Measurements from ENCODE around the gene SAMHD1. TPM values are rescaled to one million over a fixed set of nuclear protein-coding genes. Genes with fewer than 3 reads are reported as not detected.

The SAMHD1 gene
- polyA plus RNA-seq, 1 of the 3 experiments (the other 2 are of a cell fraction): 5.9 TPM

DNA sequence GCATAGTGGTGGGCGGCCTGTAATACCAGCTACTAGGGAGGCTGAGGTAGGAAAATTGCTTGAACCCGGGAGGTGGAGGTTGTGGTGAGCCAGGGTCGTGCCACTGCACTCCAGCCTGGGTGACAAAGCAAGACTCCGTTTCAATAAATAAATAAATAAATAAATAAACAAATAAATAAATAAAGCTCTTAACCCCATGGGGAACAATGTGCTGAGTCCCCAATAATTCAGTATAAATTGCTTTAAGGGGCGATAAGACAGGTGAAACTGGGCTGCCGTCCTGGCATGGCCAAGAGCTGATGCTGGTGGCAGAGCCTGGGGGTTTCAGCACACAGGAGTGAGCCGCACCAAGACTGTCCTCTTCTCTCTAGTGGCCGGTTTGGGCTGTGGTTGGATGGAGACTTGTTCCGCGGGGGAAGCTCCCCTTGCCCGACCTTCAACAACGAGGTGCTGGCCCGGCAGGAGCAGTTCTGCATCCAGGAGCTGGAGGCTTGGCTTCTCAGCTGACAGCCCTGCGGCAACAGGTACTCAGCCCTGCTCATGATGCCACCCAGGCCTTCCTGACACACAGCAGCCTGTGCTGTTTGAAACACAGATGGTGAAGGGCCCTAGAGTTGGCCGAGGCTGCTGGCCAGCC lies 62.5 kb downstream of the SAMHD1 start:
- Histone ChIP-seq H3F3A (replicated peaks; ENCODE audit: insufficient read depth) (no peaks in the 10 kb centered on the region), H3K9me2 (no peaks in the 10 kb centered on the region), H3K4me2 (no peak overlapping the region), H3K79me2 (ENCODE audit: insufficient read depth) (no peaks in the 10 kb centered on the region), H3K9me3 (no peaks in the 10 kb centered on the region), H3K27me3 (ENCODE audit: insufficient read depth) (no peaks in the 10 kb centered on the region), H3K9ac (no peak overlapping the region), H3K27ac (ENCODE audit: low read depth in 2 of 2, low read length in 1 of 2) (no peak overlapping the region), H3K4me1 (ENCODE audit: control insufficient read depth in 1 of 2, insufficient read depth in 2 of 2, low read depth in 1 of 2, low read length in 1 of 2) (peaks cover 0 to 7% of the 10 kb centered on the region in 2 experiments; a peak in 2 of 4 replicates), H4K20me1 (ENCODE audit: insufficient read depth) (no peaks in the 10 kb centered on the region), H2AFZ (ENCODE audit: low read depth) (no peak overlapping the region), H3K4me3 (ENCODE audit: low read depth in 2 of 2, low read length in 1 of 2) (no peak overlapping the region), H3K36me3 (replicated peaks in 1 of 2; ENCODE audit: control insufficient read depth in 1 of 2, insufficient read depth in 2 of 2, low read length in 1 of 2) (no peaks in the 10 kb centered on the region)
- DNase-seq: no peak
- no peak for TF ChIP-seq FOXM1 (IDR thresholded peaks at IDR 0.05; ENCODE audit: low read depth)
- TF ChIP-seq, protein P1, sequence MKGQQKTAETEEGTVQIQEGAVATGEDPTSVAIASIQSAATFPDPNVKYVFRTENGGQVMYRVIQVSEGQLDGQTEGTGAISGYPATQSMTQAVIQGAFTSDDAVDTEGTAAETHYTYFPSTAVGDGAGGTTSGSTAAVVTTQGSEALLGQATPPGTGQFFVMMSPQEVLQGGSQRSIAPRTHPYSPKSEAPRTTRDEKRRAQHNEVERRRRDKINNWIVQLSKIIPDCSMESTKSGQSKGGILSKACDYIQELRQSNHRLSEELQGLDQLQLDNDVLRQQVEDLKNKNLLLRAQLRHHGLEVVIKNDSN (IDR thresholded peaks at IDR 0.05; ENCODE audit: borderline replicate concordance, low read depth): no peak
- no peak for TF ChIP-seq TCF12 (IDR thresholded peaks at IDR 0.05)
- TF ChIP-seq ZBTB33 (IDR thresholded peaks at IDR 0.05; ENCODE audit: borderline replicate concordance, low read depth): no peak
- no peak for TF ChIP-seq REST (IDR thresholded peaks at IDR 0.05; ENCODE audit: low read depth, low read length)
- no peak for TF ChIP-seq MEF2A (IDR thresholded peaks at IDR 0.05; ENCODE audit: borderline replicate concordance, low read depth)
- no peak for TF ChIP-seq MAX (IDR thresholded peaks at IDR 0.05; ENCODE audit: low read depth)
- TF ChIP-seq EZH2phosphoT487 (IDR thresholded peaks at IDR 0.05; ENCODE audit: borderline replicate concordance, low read depth): no peak
- no peak for TF ChIP-seq RAD21 (IDR thresholded peaks at IDR 0.05; ENCODE audit: low read length)
- TF ChIP-seq EP300 (IDR thresholded peaks at IDR 0.05; ENCODE audit: borderline replicate concordance in 1 of 2, low read depth in 1 of 2, low read length in 1 of 2): no peak
- TF ChIP-seq SIN3A (IDR thresholded peaks at IDR 0.05; ENCODE audit: borderline replicate concordance, low read depth, low read length): no peak
- no peak for TF ChIP-seq NFIC (IDR thresholded peaks at IDR 0.05; ENCODE audit: borderline replicate concordance)
- TF ChIP-seq FOSL2 (IDR thresholded peaks at IDR 0.05; ENCODE audit: borderline replicate concordance, low read depth): no peak
- TF ChIP-seq NRF1 (IDR thresholded peaks at IDR 0.05; ENCODE audit: low read depth, low read length): no peak
- no peak for TF ChIP-seq ELF1 (IDR thresholded peaks at IDR 0.05)
- TF ChIP-seq YY1 (IDR thresholded peaks at IDR 0.05; ENCODE audit: low read depth): no peak
- TF ChIP-seq CTCF (IDR thresholded peaks at IDR 0.05): no peak
- 90% methylated on average over 9 of the region's 15 CpGs for WGBS (ENCODE audit: low lambda C conversion rate)
- CTCF ChIA-PET: interaction anchor here (1.4 to 3.9 kb wide), 7 partner anchors 10 to 80 kb away, joined by 3 to 29 read pairs (median 5); a partner anchor contains a TSS
- POLR2A ChIA-PET: no interaction called here
